Measurements from ENCODE around the gene DYNLL1.

DNA sequence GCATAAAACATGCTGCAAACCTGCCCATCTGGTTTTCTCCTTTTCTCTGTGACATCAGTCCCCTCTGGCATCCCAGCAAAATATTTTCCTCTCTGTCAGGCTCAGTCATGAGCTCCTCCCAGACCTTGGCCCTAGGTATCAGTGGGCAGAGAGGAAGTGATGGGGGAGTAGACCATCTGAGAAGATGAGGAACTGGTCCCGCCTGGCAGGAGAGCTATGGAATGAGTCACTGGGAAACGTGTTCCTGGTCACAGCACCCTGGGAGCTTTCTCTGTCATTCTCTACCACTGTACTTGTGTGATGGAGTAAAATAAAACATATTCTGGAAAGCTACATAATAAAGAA is 21.3 kb upstream of the DYNLL1 start:
- TF ChIP-seq, protein P1, sequence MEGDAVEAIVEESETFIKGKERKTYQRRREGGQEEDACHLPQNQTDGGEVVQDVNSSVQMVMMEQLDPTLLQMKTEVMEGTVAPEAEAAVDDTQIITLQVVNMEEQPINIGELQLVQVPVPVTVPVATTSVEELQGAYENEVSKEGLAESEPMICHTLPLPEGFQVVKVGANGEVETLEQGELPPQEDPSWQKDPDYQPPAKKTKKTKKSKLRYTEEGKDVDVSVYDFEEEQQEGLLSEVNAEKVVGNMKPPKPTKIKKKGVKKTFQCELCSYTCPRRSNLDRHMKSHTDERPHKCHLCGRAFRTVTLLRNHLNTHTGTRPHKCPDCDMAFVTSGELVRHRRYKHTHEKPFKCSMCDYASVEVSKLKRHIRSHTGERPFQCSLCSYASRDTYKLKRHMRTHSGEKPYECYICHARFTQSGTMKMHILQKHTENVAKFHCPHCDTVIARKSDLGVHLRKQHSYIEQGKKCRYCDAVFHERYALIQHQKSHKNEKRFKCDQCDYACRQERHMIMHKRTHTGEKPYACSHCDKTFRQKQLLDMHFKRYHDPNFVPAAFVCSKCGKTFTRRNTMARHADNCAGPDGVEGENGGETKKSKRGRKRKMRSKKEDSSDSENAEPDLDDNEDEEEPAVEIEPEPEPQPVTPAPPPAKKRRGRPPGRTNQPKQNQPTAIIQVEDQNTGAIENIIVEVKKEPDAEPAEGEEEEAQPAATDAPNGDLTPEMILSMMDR (IDR thresholded peaks at IDR 0.05; ENCODE audit: low read depth, low read length), result no peak
- TF ChIP-seq EZH2phosphoT487 (IDR thresholded peaks at IDR 0.05; ENCODE audit: low read depth), result no peak
